Measurements from ENCODE around the gene NEU1. TPM values are rescaled to one million over a fixed set of nuclear protein-coding genes. Genes with fewer than 3 reads are reported as not detected.
"Not testable (repeated sequence)": the region's sequence is repeated elsewhere in the genome, so short reads cannot be mapped to it uniquely, and the experiment has no call there.

NEU1 gene
- total and polyA plus RNA-seq, 2 donors (not counting 1 experiment from before 2014, with no cell fraction given) = 51.2 to 100 TPM

GRCh38 chr6:31870385-31870921, 7.8 kb upstream of the NEU1 start:
- Histone ChIP-seq H3K4me1 (ENCODE audit: control insufficient read depth, extremely low read depth, insufficient read depth, low read length) (no peaks in the 10 kb centered on the region), H3K4me3 (replicated peaks in 1 of 4; ENCODE audit: control extremely low read depth in 1 of 4, insufficient read depth in 1 of 4, low read depth in 3 of 4, low read length in 4 of 4) (no peak overlapping the region), H3K4me2 (ENCODE audit: extremely low read depth, insufficient read depth, low read length) (no peak overlapping the region), H3K9ac (ENCODE audit: insufficient read depth, low read length) (no peak overlapping the region), H2AFZ (ENCODE audit: low read length) (no peak overlapping the region), H3K36me3 (ENCODE audit: control insufficient read depth, insufficient read depth, low read length) (no peaks in the 10 kb centered on the region), H3K9me3 (ENCODE audit: control insufficient read depth, insufficient read depth, low read depth, low read length) (no peaks in the 10 kb centered on the region), H3K27me3 (ENCODE audit: control insufficient read depth, insufficient read depth, low read length) (no peaks in the 10 kb centered on the region), H4K20me1 (ENCODE audit: control insufficient read depth, extremely low read depth, insufficient read depth, low read length) (no peaks in the 10 kb centered on the region), H3K79me2 (ENCODE audit: control insufficient read depth, insufficient read depth, low read length) (no peaks in the 10 kb centered on the region), H3K27ac (ENCODE audit: insufficient read depth, low read length) (no peak overlapping the region)
- no peak for TF ChIP-seq EZH2 (IDR thresholded peaks at IDR 0.05; ENCODE audit: low read length, missing control alignments)
- TF ChIP-seq, protein P1, sequence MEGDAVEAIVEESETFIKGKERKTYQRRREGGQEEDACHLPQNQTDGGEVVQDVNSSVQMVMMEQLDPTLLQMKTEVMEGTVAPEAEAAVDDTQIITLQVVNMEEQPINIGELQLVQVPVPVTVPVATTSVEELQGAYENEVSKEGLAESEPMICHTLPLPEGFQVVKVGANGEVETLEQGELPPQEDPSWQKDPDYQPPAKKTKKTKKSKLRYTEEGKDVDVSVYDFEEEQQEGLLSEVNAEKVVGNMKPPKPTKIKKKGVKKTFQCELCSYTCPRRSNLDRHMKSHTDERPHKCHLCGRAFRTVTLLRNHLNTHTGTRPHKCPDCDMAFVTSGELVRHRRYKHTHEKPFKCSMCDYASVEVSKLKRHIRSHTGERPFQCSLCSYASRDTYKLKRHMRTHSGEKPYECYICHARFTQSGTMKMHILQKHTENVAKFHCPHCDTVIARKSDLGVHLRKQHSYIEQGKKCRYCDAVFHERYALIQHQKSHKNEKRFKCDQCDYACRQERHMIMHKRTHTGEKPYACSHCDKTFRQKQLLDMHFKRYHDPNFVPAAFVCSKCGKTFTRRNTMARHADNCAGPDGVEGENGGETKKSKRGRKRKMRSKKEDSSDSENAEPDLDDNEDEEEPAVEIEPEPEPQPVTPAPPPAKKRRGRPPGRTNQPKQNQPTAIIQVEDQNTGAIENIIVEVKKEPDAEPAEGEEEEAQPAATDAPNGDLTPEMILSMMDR (conservative IDR thresholded peaks at IDR 0.05 in 1 of 2, IDR thresholded peaks at IDR 0.05 in 1 of 2; ENCODE audit: low read depth in 1 of 2, low read length in 2 of 2) = peak in 1 of 2 donors; percentile 1
- no peak for DNase-seq (ENCODE audit: low read depth in 2 of 2)

- Histone ChIP-seq H3K9me3 (ENCODE audit: control insufficient read depth, insufficient read depth, low read depth, low read length) (no peaks in the 10 kb centered on the region), H3K27ac (ENCODE audit: insufficient read depth, low read length) (no peak overlapping the region), H3K27me3 (ENCODE audit: control insufficient read depth, insufficient read depth, low read length) (no peaks in the 10 kb centered on the region), H2AFZ (ENCODE audit: low read length) (no peak overlapping the region), H3K4me1 (ENCODE audit: control insufficient read depth, extremely low read depth, insufficient read depth, low read length) (no peaks in the 10 kb centered on the region), H4K20me1 (ENCODE audit: control insufficient read depth, extremely low read depth, insufficient read depth, low read length) (no peaks in the 10 kb centered on the region), H3K9ac (ENCODE audit: insufficient read depth, low read length) (no peak overlapping the region), H3K4me2 (ENCODE audit: extremely low read depth, insufficient read depth, low read length) (no peak overlapping the region), H3K79me2 (ENCODE audit: control insufficient read depth, insufficient read depth, low read length) (no peaks in the 10 kb centered on the region), H3K4me3 (replicated peaks in 1 of 4; ENCODE audit: control extremely low read depth in 1 of 4, insufficient read depth in 1 of 4, low read depth in 3 of 4, low read length in 4 of 4) (no peak overlapping the region), H3K36me3 (ENCODE audit: control insufficient read depth, insufficient read depth, low read length) (no peaks in the 10 kb centered on the region)
- TF ChIP-seq, protein P1 (conservative IDR thresholded peaks at IDR 0.05 in 1 of 2, IDR thresholded peaks at IDR 0.05 in 1 of 2; ENCODE audit: low read depth in 1 of 2, low read length in 2 of 2) = no peak
- TF ChIP-seq EZH2 (IDR thresholded peaks at IDR 0.05; ENCODE audit: low read length, missing control alignments) = no peak
- no peak for DNase-seq (ENCODE audit: low read depth in 2 of 2)
Observed at GRCh38 chr6:31869343-31869742, 6.7 kb upstream of the NEU1 start.

DNA sequence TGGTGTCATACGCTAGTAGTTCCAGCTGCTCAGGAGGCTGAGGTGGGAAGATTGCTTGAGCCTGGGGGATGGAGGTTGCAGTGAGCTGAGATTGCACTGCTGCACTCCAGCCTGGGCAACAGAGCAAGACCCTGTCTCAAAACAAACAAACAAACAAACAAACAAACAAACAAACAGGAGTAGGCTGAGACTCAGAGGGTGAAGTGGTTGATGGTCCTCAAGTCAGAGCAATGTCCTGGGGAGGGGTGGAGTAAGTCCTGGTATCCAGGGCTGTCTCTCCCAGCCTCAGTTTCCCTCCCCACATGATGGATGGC, 6.0 kb upstream of the NEU1 start:
- H3K9me3 ChIP-seq (ENCODE audit: control insufficient read depth, insufficient read depth, low read depth, low read length); H3K4me1 ChIP-seq (ENCODE audit: control insufficient read depth, extremely low read depth, insufficient read depth, low read length): not testable (repeated sequence)

More for the DNA sequence above, 6.0 kb upstream of the NEU1 start:
- not testable (repeated sequence) for H3K9ac ChIP-seq (ENCODE audit: insufficient read depth, low read length); H2AFZ ChIP-seq (ENCODE audit: low read length); H3K27ac ChIP-seq (ENCODE audit: insufficient read depth, low read length); H3K27me3 ChIP-seq (ENCODE audit: control insufficient read depth, insufficient read depth, low read length); DNase-seq (ENCODE audit: low read depth in 2 of 2); H3K79me2 ChIP-seq (ENCODE audit: control insufficient read depth, insufficient read depth, low read length); H4K20me1 ChIP-seq (ENCODE audit: control insufficient read depth, extremely low read depth, insufficient read depth, low read length); H3K36me3 ChIP-seq (ENCODE audit: control insufficient read depth, insufficient read depth, low read length); H3K4me3 ChIP-seq (replicated peaks in 1 of 4; ENCODE audit: control extremely low read depth in 1 of 4, insufficient read depth in 1 of 4, low read depth in 3 of 4, low read length in 4 of 4); H3K4me2 ChIP-seq (ENCODE audit: extremely low read depth, insufficient read depth, low read length)
